Measurements from ENCODE around the gene CLEC1B.
"Not testable (repeated sequence)": the region's sequence is repeated elsewhere in the genome, so short reads cannot be mapped to it uniquely, and the experiment has no call there.

CLEC1B gene

GRCh38 chr12:9999016-9999415 lies at the start of gene CLEC1B:
Gene CLEC1B, minus strand, starts transcription at chr12:9999121. Its CDS starts 21 bp downstream, at chr12:9999100.
- no peak for DNase-seq

GRCh38 chr12:10048526-10048925 lies 49.6 kb upstream of the CLEC1B start:
- no peak for DNase-seq

GRCh38 chr12:10042167-10042566 lies 43.2 kb upstream of the CLEC1B start:
- no peak for DNase-seq

GRCh38 chr12:10033783-10034545 lies 35.0 kb upstream of the CLEC1B start:
- DNase-seq: no peak

GRCh38 chr12:10031771-10032175 lies 32.9 kb upstream of the CLEC1B start:
- DNase-seq: no peak

- no peak for DNase-seq
Observed at GRCh38 chr12:10031321-10031720, 32.4 kb upstream of the CLEC1B start.

- DNase-seq: no peak
Observed at GRCh38 chr12:10030446-10030845, 31.5 kb upstream of the CLEC1B start, which contains the start of gene CLEC9A. Gene CLEC9A, plus strand, starts transcription at chr12:10030682. Its CDS starts 22,006 bp downstream, at chr12:10052688.

GRCh38 chr12:10027721-10028120 lies 28.8 kb upstream of the CLEC1B start:
- DNase-seq: no peak

GRCh38 chr12:10027311-10027710 lies 28.4 kb upstream of the CLEC1B start:
- no peak for DNase-seq

- not testable (repeated sequence) for DNase-seq
Observed at GRCh38 chr12:10026666-10027065, 27.7 kb upstream of the CLEC1B start.

- no peak for DNase-seq
Observed at GRCh38 chr12:10025236-10025635, 26.3 kb upstream of the CLEC1B start.

GRCh38 chr12:10021342-10021741 lies 22.4 kb upstream of the CLEC1B start:
- no peak for DNase-seq

- no peak for DNase-seq
Observed at GRCh38 chr12:10018386-10018785, 19.5 kb upstream of the CLEC1B start.

- no peak for DNase-seq
Observed at GRCh38 chr12:10016881-10017280, 18.0 kb upstream of the CLEC1B start.

GRCh38 chr12:10015450-10015849 lies 16.5 kb upstream of the CLEC1B start:
- no peak for DNase-seq

GRCh38 chr12:10012630-10013330 lies 13.9 kb upstream of the CLEC1B start:
- DNase-seq: no peak

GRCh38 chr12:10001171-10001776 lies 2.4 kb upstream of the CLEC1B start:
- no peak for DNase-seq

GRCh38 chr12:9992296-9992695 lies 6.6 kb downstream of the CLEC1B start:
- no peak for DNase-seq

- DNase-seq: no peak
Observed at GRCh38 chr12:9991876-9992275, 7.0 kb downstream of the CLEC1B start.

GRCh38 chr12:9980126-9980525 lies 18.8 kb downstream of the CLEC1B start:
- no peak for DNase-seq

- no peak for DNase-seq
Observed at GRCh38 chr12:9977916-9978315, 21.0 kb downstream of the CLEC1B start.

GRCh38 chr12:9976626-9977025 lies 22.3 kb downstream of the CLEC1B start:
- not testable (repeated sequence) for DNase-seq

GRCh38 chr12:9975614-9976013 lies 23.3 kb downstream of the CLEC1B start:
- no peak for DNase-seq

GRCh38 chr12:9974731-9975130 lies 24.2 kb downstream of the CLEC1B start:
- not testable (repeated sequence) for DNase-seq
